H1 (cell line): ENCODE results near the gene PPIG. TPM values are rescaled to one million over a fixed set of nuclear protein-coding genes. Genes with fewer than 3 reads are reported as not detected.

Source experiments
- CTCF ChIA-PET: fragments of 300-600 bp; sonication (Branson Sonifier 250); formaldehyde crosslinking; loops from one replicate; lab custom pipeline; 2021; ENCODE audit not compliant: partially characterized antibody; lab: Charles Lee
- POLR2A ChIA-PET: fragments of 300-600 bp; sonication (Branson Sonifier 250); formaldehyde crosslinking; loops from one replicate; lab custom pipeline; 2021; ENCODE audit warnings: inconsistent platforms; ENCODE audit not compliant: partially characterized antibody; lab: Charles Lee
- DNase-seq, 2 experiments: peaks; one replicate each; pipeline versions ENCODE4 v3.0.0 to v3.0.0-alpha.2; 2010 to 2022; ENCODE audit warnings: low spot score in 2 of 2, low read depth in 1 of 2, mixed read lengths in 1 of 2
- FAIRE-seq: peaks from 2 replicates; lab custom pipeline; 2011; peaks lifted over from hg19 to GRCh38; lab: Jason Lieb, UNC
- H2AFZ ChIP-seq: 2 replicates; pipeline ENCODE4 v1.8.1; 2012; ENCODE audit warnings: low read length, inconsistent platforms
- H2AK5ac ChIP-seq: 2 replicates; pipeline ENCODE4 v1.6.1; 2013; ENCODE audit warnings: low read depth, low read length
- H2BK120ac ChIP-seq: replicated peaks from 2 replicates; pipeline ENCODE3; 2013; ENCODE audit warnings: low read depth, low read length, inconsistent platforms
- H2BK12ac ChIP-seq: 2 replicates; pipeline ENCODE4 v1.6.1; 2013; ENCODE audit warnings: low read depth, low read length
- H2BK15ac ChIP-seq: 2 replicates; pipeline ENCODE4 v1.6.1; 2013; ENCODE audit warnings: low read length
- H2BK20ac ChIP-seq: 2 replicates; pipeline ENCODE4 v1.6.1; 2013; ENCODE audit warnings: low read length
- H2BK5ac ChIP-seq: 2 replicates; pipeline ENCODE4 v1.6.1; 2013; ENCODE audit warnings: low read depth, low read length
- H3K14ac ChIP-seq: 2 replicates; pipeline ENCODE4 v1.6.1; 2013; ENCODE audit warnings: inconsistent platforms; ENCODE audit not compliant: insufficient read length
- H3K18ac ChIP-seq: 2 replicates; pipeline ENCODE4 v1.6.1; 2013; ENCODE audit warnings: low read length; ENCODE audit errors: extremely low read depth
- H3K23ac ChIP-seq: 2 replicates; pipeline ENCODE4 v1.6.1; 2013; ENCODE audit warnings: inconsistent platforms; ENCODE audit not compliant: insufficient read length
- H3K23me2 ChIP-seq: 2 replicates; pipeline ENCODE4 v1.6.1; 2013; ENCODE audit warnings: low read depth, low read length
- H3K27ac ChIP-seq: 2 replicates; pipeline ENCODE4 v1.6.1; 2011; ENCODE audit warnings: low read depth, low read length, inconsistent platforms
- H3K27me3 ChIP-seq, 4 experiments: replicated peaks in 1 of 4; 1 replicate in 1 of 4; 2 replicates in 3 of 4; pipeline versions ENCODE4 v1.6.1 to v1.8.1; 2011 to 2013; ENCODE audit warnings: low read length in 3 of 4, mild to moderate bottlenecking in 3 of 4, inconsistent platforms in 2 of 4, mixed read lengths in 2 of 4, moderate library complexity in 1 of 4; ENCODE audit not compliant: control insufficient read depth in 3 of 4, insufficient read depth in 3 of 4; ENCODE audit errors: extremely low read depth in 1 of 4
- H3K36me3 ChIP-seq, 4 experiments: 2 replicates each; pipeline versions ENCODE4 v1.6.1 to v1.8.1; 2011 to 2013; ENCODE audit warnings: mild to moderate bottlenecking in 4 of 4, low read length in 3 of 4, moderate library complexity in 2 of 4, control low read depth in 1 of 4, inconsistent platforms in 1 of 4; ENCODE audit not compliant: insufficient read depth in 4 of 4, control insufficient read depth in 2 of 4
- H3K4ac ChIP-seq: replicated peaks from 2 replicates; pipeline ENCODE3; 2013; ENCODE audit warnings: low read length, low read depth, mixed read lengths, inconsistent platforms; ENCODE audit not compliant: insufficient read length
- H3K4me1 ChIP-seq, 4 experiments: replicated peaks in 1 of 4; 1 replicate in 1 of 4; 2 replicates in 3 of 4; pipeline versions ENCODE4 v1.6.1 to v1.8.1; 2011 to 2013; ENCODE audit warnings: low read length in 3 of 4, inconsistent platforms in 2 of 4, mixed read lengths in 1 of 4; ENCODE audit not compliant: insufficient read depth in 4 of 4, control insufficient read depth in 3 of 4
- H3K4me2 ChIP-seq, 2 experiments: 2 replicates each; pipeline versions ENCODE4 v1.6.1 to v1.8.1; 2011 to 2013; ENCODE audit warnings: low read depth in 2 of 2, low read length in 2 of 2, control low read depth in 1 of 2, inconsistent platforms in 1 of 2, mild to moderate bottlenecking in 1 of 2; ENCODE audit not compliant: insufficient read depth in 1 of 2
- H3K4me3 ChIP-seq, 4 experiments: fragments of 200-600, 300-600 bp in 1 of 4; sonication (generic), shearing (Covaris generic), sonication (Bioruptor Twin) in 1 of 4; 2 replicates each; pipeline versions ENCODE4 v1.5.1 to v1.8.1; 2011 to 2016; ENCODE audit warnings: low read length in 4 of 4, low read depth in 3 of 4, control low read depth in 2 of 4, inconsistent platforms in 2 of 4, mild to moderate bottlenecking in 2 of 4, mixed read lengths in 1 of 4, moderate library complexity in 1 of 4; ENCODE audit not compliant: insufficient read depth in 2 of 4; ENCODE audit errors: extremely low read depth in 1 of 4
- H3K56ac ChIP-seq: replicated peaks from 2 replicates; pipeline ENCODE3; 2013; ENCODE audit warnings: low read depth, mild to moderate bottlenecking, mixed read lengths, low read length, inconsistent platforms; ENCODE audit not compliant: insufficient read length
- H3K79me1 ChIP-seq: 2 replicates; pipeline ENCODE4 v1.6.1; 2013; ENCODE audit warnings: low read depth, low read length, control low read depth
- H3K79me2 ChIP-seq, 2 experiments: 2 replicates each; pipeline versions ENCODE4 v1.6.1 to v1.8.1; 2012 to 2013; ENCODE audit warnings: low read length in 2 of 2, mild to moderate bottlenecking in 2 of 2, inconsistent platforms in 1 of 2; ENCODE audit not compliant: insufficient read depth in 2 of 2, control insufficient read depth in 1 of 2
- H3K9ac ChIP-seq, 4 experiments: replicated peaks in 1 of 4; 1 replicate in 1 of 4; 2 replicates in 3 of 4; pipeline versions ENCODE4 v1.6.1 to v1.8.1; 2011 to 2013; ENCODE audit warnings: low read depth in 3 of 4, low read length in 3 of 4, control low read depth in 2 of 4, mild to moderate bottlenecking in 2 of 4, moderate library complexity in 2 of 4, inconsistent platforms in 1 of 4; ENCODE audit errors: extremely low read depth in 1 of 4
- H3K9me3 ChIP-seq, 2 experiments: 2 replicates each; pipeline versions ENCODE4 v1.6.1 to v1.8.1; 2012 to 2013; ENCODE audit warnings: mild to moderate bottlenecking in 2 of 2, moderate library complexity in 2 of 2, control low read depth in 1 of 2, inconsistent platforms in 1 of 2, low read depth in 1 of 2, low read length in 1 of 2, mixed read lengths in 1 of 2; ENCODE audit not compliant: insufficient read depth in 2 of 2
- H4K20me1 ChIP-seq, 2 experiments: replicated peaks in 1 of 2; 2 replicates each; pipeline versions ENCODE3 to v1.8.1; 2011 to 2013; ENCODE audit warnings: inconsistent platforms in 2 of 2, low read length in 2 of 2, mild to moderate bottlenecking in 1 of 2; ENCODE audit not compliant: insufficient read depth in 2 of 2, control insufficient read depth in 1 of 2
- H4K5ac ChIP-seq: 2 replicates; pipeline ENCODE4 v1.6.1; 2013; ENCODE audit warnings: low read length, low read depth, mixed read lengths, inconsistent platforms; ENCODE audit not compliant: insufficient read length
- H4K8ac ChIP-seq: 2 replicates; pipeline ENCODE4 v1.8.0; 2013; ENCODE audit warnings: mild to moderate bottlenecking, moderate library complexity, low read length, inconsistent platforms; ENCODE audit not compliant: insufficient read depth; ENCODE audit errors: extremely low read depth
- H4K91ac ChIP-seq: replicated peaks from 2 replicates; pipeline ENCODE3; 2013; ENCODE audit warnings: low read length, mixed read lengths, inconsistent platforms; ENCODE audit not compliant: insufficient read length
- EZH2 ChIP-seq: fragments of 200-600 bp; sonication (generic); IDR thresholded peaks from 2 replicates; pipeline ENCODE4 v1.7.1; 2012; ENCODE audit warnings: low read depth, mild to moderate bottlenecking, moderate library complexity, low read length, inconsistent platforms; ENCODE audit not compliant: severe bottlenecking
- GTF2F1 ChIP-seq: IDR thresholded peaks from 2 replicates; pipeline ENCODE4 v1.6.1; 2012; ENCODE audit warnings: low read depth, low read length, improper control_type of control experiment, borderline replicate concordance
- MAFK ChIP-seq: IDR thresholded peaks from 2 replicates; pipeline ENCODE4 v1.6.1; 2012; ENCODE audit warnings: low read depth, mild to moderate bottlenecking, improper control_type of control experiment, low read length
- PHF8 ChIP-seq: fragments of 200-600 bp; sonication (generic); conservative IDR thresholded peaks from 2 replicates; pipeline ENCODE4 v1.7.1; 2012; ENCODE audit warnings: low read depth, mild to moderate bottlenecking, inconsistent platforms, low read length, moderate library complexity
- RAD21 ChIP-seq, 2 experiments: IDR thresholded peaks in 1 of 2; conservative IDR thresholded peaks in 1 of 2; 2 replicates each; pipeline ENCODE4 v1.6.1; 2011; ENCODE audit warnings: low read depth in 2 of 2, low read length in 2 of 2, improper control_type of control experiment in 1 of 2, inconsistent platforms in 1 of 2, mild to moderate bottlenecking in 1 of 2, moderate library complexity in 1 of 2
- WGBS, 2 experiments: shearing (Covaris generic) in 1 of 2; methylation state at CpG; one replicate each; pipeline versions ENCODE4 v1.1.6 to v1.1.7; 2013 to 2015; ENCODE audit warnings: low lambda C conversion rate in 2 of 2, mixed read lengths in 2 of 2, inconsistent platforms in 1 of 2, low coverage in 1 of 2, missing lambda C conversion rate in 1 of 2; ENCODE audit not compliant: insufficient replicate concordance in 2 of 2, insufficient coverage in 1 of 2, insufficient read length in 1 of 2; ENCODE audit errors: extremely low coverage in 1 of 2, missing lambda C conversion rate in 1 of 2; 5-methylcytosine and 5-hydroxymethylcytosine counted together
- polyA plus RNA-seq, 7 experiments: library from polyadenylated mRNA; depleted of rRNA in 3 of 7; stranded (reverse) in 5 of 7; unstranded in 2 of 7; fragments of >200 nt in 5 of 7; fragments of 200-250 nt in 2 of 7; gene quantifications; 1 replicate in 5 of 7; 2 replicates in 1 of 7; 4 replicates in 1 of 7; pipeline versions ENCODE4 v1.2.1 to v1.2.3, GENCODE V29; 2011 to 2013; ENCODE audit warnings: missing spikeins in 2 of 7, mixed read lengths in 2 of 7
- total RNA-seq: library from RNA; stranded (reverse); fragmentation: NEBNext Ultra II Directional; extraction: Animal tissue kit (Norgen Biotek cat#: 25700); gene quantifications from 2 replicates; pipeline ENCODE4 v1.2.1, GENCODE V29; 2021

The PPIG gene
- total and polyA plus RNA-seq, 2 of the 8 experiments (the other 6 are each of a cell fraction or from before 2014, with no cell fraction given), result 14.7 to 71.0 TPM

DNA sequence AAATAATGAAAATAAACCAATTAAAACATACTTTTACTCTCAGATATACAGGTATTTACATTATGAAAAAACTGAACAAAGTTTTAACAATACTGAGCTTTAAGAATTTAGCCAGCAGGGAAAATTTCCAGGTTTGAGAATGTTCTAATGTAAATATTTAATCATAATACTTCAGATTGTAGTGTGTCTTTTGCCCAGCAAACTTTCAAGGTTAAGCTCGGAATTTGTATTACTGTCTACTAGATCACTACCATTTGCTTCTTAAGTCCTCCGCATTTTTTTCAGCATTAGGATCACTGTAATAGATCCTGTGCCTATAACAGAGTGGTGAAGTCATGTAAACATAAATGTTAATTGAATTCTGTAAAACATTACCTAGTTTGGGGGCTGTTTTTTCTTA, 57.3 kb downstream of the PPIG start:
- H3K56ac ChIP-seq, result no peak overlapping the region
- H2AK5ac ChIP-seq, result no peak overlapping the region
- FAIRE-seq (no peak), DNase-seq (no peak)
- no peak overlapping the region for H4K5ac ChIP-seq
- no peak overlapping the region for H3K4me2 ChIP-seq
- no peaks in the 10 kb centered on the region for H3K9me3 ChIP-seq
- no peak overlapping the region for H2BK15ac ChIP-seq
- H3K18ac ChIP-seq, result no peak overlapping the region
- no peak overlapping the region for H3K4ac ChIP-seq
- no peak overlapping the region for H4K8ac ChIP-seq
- peaks cover 0 to 2% of the 10 kb centered on the region in 2 experiments for H4K20me1 ChIP-seq
- no peak overlapping the region for H2BK12ac ChIP-seq
- POLR2A ChIA-PET, result interaction anchor here (1.2 kb wide), 1 partner anchor 14 kb away, joined by 3 read pairs; no protein-coding TSS in a partner anchor
- no peak overlapping the region for H2BK120ac ChIP-seq
- CTCF ChIA-PET, result no interaction called here
- no peak overlapping the region for H3K27ac ChIP-seq
- 87% methylated on average over 2 of the region's 2 CpGs; no CpG with 5 or more reads in 1 of the 2 experiments for WGBS, 2 experiments
- no peak overlapping the region for H2BK20ac ChIP-seq
- H2AFZ ChIP-seq, result no peak overlapping the region
- H3K23me2 ChIP-seq, result no peaks in the 10 kb centered on the region; the same call in 1 of the 2 replicates
- H3K79me2 ChIP-seq, result no peaks in the 10 kb centered on the region
- no peak overlapping the region for H3K14ac ChIP-seq
- no peak overlapping the region for H3K23ac ChIP-seq
- TF ChIP-seq MAFK (no peak), PHF8 (no peak), EZH2 (no peak), GTF2F1 (no peak), RAD21 (IDR thresholded peaks at IDR 0.05 in 1 of 2, conservative IDR thresholded peaks at IDR 0.05 in 1 of 2; ENCODE audit: low read depth in 2 of 2, low read length in 2 of 2) (no peak)
- H3K4me3 ChIP-seq, result no peak overlapping the region
- peaks cover 3 to 15% (median 8%) of the 10 kb centered on the region in 4 experiments; a peak in 5 of 8 replicates for H3K36me3 ChIP-seq
- H3K4me1 ChIP-seq, result no peaks in the 10 kb centered on the region
- no peak overlapping the region for H4K91ac ChIP-seq
- H3K27me3 ChIP-seq, result no peaks in the 10 kb centered on the region
- H3K79me1 ChIP-seq, result no peaks in the 10 kb centered on the region
- no peak overlapping the region for H3K9ac ChIP-seq
- no peak overlapping the region for H2BK5ac ChIP-seq
